Loucy (cell line): ENCODE measurements around the gene RBPJL.

Experiments
- H2AFZ ChIP-seq: fragments of 200-600 bp; sonication (generic); 2 replicates; pipeline ENCODE4 v1.6.0; 2016; ENCODE audit warnings: antibody characterized with exemption, mild to moderate bottlenecking, low read length, moderate library complexity
- H3F3A ChIP-seq: fragments of 200-600 bp; 2 replicates; pipeline ENCODE4 v1.6.0; 2016; ENCODE audit warnings: antibody characterized with exemption, low read depth, mild to moderate bottlenecking
- H3K27me3 ChIP-seq: fragments of 200-600 bp; sonication (generic); 2 replicates; pipeline ENCODE4 v1.6.1; 2014; ENCODE audit warnings: low read length, mild to moderate bottlenecking; ENCODE audit not compliant: insufficient read depth, poor library complexity, severe bottlenecking
- H3K36me3 ChIP-seq: fragments of 200-600 bp; sonication (generic); 2 replicates; pipeline ENCODE4 v1.6.1; 2016; ENCODE audit warnings: low read length; ENCODE audit not compliant: insufficient read depth
- H3K4me1 ChIP-seq: fragments of 200-600 bp; sonication (generic); 2 replicates; pipeline ENCODE4 v1.5.1; 2014; ENCODE audit warnings: low read length, mild to moderate bottlenecking; ENCODE audit not compliant: insufficient read depth, poor library complexity, severe bottlenecking
- H3K4me2 ChIP-seq: fragments of 200-600 bp; sonication (generic); 2 replicates; pipeline ENCODE4 v1.6.0; 2014; ENCODE audit warnings: antibody characterized with exemption, low read length, low read depth, mild to moderate bottlenecking; ENCODE audit not compliant: poor library complexity, severe bottlenecking
- H3K4me3 ChIP-seq: fragments of 200-600 bp; sonication (generic); 2 replicates; pipeline ENCODE4 v1.5.1; 2014; ENCODE audit warnings: low read length, mild to moderate bottlenecking, mixed read lengths; ENCODE audit not compliant: poor library complexity, severe bottlenecking
- H3K79me2 ChIP-seq: fragments of 200-600 bp; sonication (generic); 2 replicates; pipeline ENCODE4 v1.6.1; 2014; ENCODE audit warnings: low read length; ENCODE audit not compliant: insufficient read depth
- H3K9ac ChIP-seq: fragments of 200-600 bp; sonication (generic); 2 replicates; pipeline ENCODE4 v1.6.0; 2014; ENCODE audit warnings: mild to moderate bottlenecking, low read depth, low read length, moderate library complexity; ENCODE audit not compliant: poor library complexity, severe bottlenecking
- H3K9me2 ChIP-seq: fragments of 200-600 bp; sonication (generic); replicated peaks from 2 replicates; pipeline ENCODE4 v1.6.1; 2016; ENCODE audit warnings: low read depth, low read length, mixed read lengths
- H3K9me3 ChIP-seq: fragments of 200-600 bp; sonication (generic); 2 replicates; pipeline ENCODE4 v1.6.1; 2014; ENCODE audit warnings: mild to moderate bottlenecking, antibody characterized with exemption, low read length, low read depth; ENCODE audit not compliant: insufficient read depth
- H4K20me1 ChIP-seq: fragments of 200-600 bp; sonication (generic); 2 replicates; pipeline ENCODE4 v1.6.0; 2014; ENCODE audit warnings: antibody characterized with exemption, low read length, mild to moderate bottlenecking; ENCODE audit not compliant: insufficient read depth, poor library complexity, severe bottlenecking
- EZH2phosphoT487 ChIP-seq: fragments of 200-600 bp; IDR thresholded peaks from 2 replicates; pipeline ENCODE4 v1.6.1; 2018; ENCODE audit warnings: antibody characterized with exemption, mild to moderate bottlenecking, moderate library complexity, borderline replicate concordance
- TF ChIP-seq, protein P1 (sequence below): fragments of 200-600 bp; sonication (generic); conservative IDR thresholded peaks from 2 replicates; pipeline ENCODE4 v1.5.1; 2014; ENCODE audit warnings: mild to moderate bottlenecking, antibody characterized with exemption, low read length

The RBPJL gene

DNA sequence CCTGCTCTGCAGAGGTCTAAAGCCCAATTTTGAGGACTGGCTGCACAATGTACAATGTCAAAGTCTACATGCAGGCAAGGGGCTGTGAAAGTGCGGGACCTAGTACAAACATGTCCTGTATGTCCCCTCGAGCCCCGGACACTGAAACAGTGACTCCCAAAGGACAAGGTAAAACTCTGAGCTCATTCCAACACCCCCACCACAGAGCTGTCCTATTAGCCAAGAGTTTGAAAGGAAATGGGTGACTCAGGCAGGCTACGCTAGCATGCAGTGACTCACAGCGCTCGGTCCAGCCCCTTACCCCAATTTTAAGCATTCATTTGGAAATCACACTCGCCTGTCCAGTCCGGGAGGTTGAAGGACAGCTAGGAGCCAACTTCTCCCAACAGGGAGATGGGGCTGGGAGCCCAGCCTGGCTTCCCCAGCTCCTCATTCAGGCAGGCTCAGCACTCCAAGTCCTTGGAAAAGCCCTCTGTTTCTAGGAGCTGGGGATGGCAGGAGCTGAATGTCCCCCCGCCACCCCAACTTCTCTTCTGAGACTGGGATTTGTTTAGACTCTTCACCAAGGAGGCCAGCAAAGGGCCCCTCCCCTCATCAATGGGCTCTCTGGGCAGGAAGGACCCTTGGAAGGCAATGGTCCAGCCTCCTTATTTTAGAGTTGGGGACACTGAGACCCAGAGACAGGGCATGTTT lies 37.7 kb downstream of the RBPJL start:
- Histone ChIP-seq H3K4me3 (no peak overlapping the region), H3K4me1 (peaks cover 38% of the 10 kb centered on the region), H3K79me2 (no peaks in the 10 kb centered on the region), H3F3A (no peaks in the 10 kb centered on the region), H3K36me3 (no peaks in the 10 kb centered on the region), H2AFZ (no peak overlapping the region), H3K4me2 (no peak overlapping the region), H4K20me1 (no peaks in the 10 kb centered on the region), H3K9ac (no peak overlapping the region), H3K27me3 (no peaks in the 10 kb centered on the region), H3K9me3 (no peaks in the 10 kb centered on the region), H3K9me2 (no peaks in the 10 kb centered on the region)
- no peak for TF ChIP-seq EZH2phosphoT487
- TF ChIP-seq, protein P1, sequence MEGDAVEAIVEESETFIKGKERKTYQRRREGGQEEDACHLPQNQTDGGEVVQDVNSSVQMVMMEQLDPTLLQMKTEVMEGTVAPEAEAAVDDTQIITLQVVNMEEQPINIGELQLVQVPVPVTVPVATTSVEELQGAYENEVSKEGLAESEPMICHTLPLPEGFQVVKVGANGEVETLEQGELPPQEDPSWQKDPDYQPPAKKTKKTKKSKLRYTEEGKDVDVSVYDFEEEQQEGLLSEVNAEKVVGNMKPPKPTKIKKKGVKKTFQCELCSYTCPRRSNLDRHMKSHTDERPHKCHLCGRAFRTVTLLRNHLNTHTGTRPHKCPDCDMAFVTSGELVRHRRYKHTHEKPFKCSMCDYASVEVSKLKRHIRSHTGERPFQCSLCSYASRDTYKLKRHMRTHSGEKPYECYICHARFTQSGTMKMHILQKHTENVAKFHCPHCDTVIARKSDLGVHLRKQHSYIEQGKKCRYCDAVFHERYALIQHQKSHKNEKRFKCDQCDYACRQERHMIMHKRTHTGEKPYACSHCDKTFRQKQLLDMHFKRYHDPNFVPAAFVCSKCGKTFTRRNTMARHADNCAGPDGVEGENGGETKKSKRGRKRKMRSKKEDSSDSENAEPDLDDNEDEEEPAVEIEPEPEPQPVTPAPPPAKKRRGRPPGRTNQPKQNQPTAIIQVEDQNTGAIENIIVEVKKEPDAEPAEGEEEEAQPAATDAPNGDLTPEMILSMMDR: no peak

DNA sequence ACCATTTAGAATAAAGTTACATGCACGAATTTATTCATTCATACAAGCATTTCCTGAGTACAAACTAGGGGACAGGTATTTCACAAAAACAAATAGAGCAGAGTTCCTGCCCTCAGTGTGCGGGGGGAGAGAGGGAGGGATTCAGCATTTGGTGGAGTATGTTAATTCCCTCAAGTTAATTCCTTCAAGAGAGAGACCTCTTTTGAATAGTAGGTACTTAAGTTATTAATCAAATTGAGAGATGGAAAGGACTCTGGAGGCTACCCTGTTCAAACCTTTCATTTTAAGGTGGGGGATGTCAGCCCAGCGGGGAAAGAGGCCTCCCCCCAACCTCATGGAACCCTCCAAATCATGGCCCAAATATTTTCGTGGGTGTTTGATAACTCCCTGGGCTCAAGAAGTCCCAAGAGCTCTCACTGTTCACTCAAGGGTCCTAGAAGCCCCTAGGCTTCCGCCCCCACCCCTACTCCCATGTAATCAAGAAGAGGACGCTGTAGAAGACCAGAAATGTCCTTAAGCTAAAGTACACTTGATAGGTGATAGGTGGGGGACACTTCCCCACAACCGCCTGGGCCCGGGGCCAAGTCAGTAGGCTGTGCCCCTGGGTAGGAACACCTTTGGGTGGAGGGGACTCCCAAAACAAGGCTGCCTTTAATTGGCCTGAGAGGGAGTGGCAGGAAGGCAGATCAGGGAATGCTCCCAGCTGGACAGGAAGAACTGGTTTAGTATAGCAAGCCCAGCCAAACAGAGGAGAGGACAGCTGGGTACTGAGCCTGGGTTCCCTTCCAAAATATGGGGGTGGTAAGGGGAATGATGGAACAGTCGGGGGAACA lies 38.7 kb downstream of the RBPJL start:
- no peaks in the 10 kb centered on the region for H3K36me3 ChIP-seq
- H3K9me2 ChIP-seq: no peaks in the 10 kb centered on the region
- TF ChIP-seq EZH2phosphoT487: no peak
- TF ChIP-seq, protein P1: no peak
- peak overlapping the region; percentile 22; the same call in 1 of the 2 replicates for H2AFZ ChIP-seq
- H3K9me3 ChIP-seq: no peaks in the 10 kb centered on the region
- H3K4me2 ChIP-seq: peak overlapping the region; percentile 57
- no peaks in the 10 kb centered on the region for H3F3A ChIP-seq
- H3K27me3 ChIP-seq: no peaks in the 10 kb centered on the region
- no peaks in the 10 kb centered on the region for H3K79me2 ChIP-seq
- no peaks in the 10 kb centered on the region for H4K20me1 ChIP-seq
- H3K4me1 ChIP-seq: peaks cover 38% of the 10 kb centered on the region
- H3K4me3 ChIP-seq: no peak overlapping the region
- H3K9ac ChIP-seq: peak overlapping the region; percentile 12

DNA sequence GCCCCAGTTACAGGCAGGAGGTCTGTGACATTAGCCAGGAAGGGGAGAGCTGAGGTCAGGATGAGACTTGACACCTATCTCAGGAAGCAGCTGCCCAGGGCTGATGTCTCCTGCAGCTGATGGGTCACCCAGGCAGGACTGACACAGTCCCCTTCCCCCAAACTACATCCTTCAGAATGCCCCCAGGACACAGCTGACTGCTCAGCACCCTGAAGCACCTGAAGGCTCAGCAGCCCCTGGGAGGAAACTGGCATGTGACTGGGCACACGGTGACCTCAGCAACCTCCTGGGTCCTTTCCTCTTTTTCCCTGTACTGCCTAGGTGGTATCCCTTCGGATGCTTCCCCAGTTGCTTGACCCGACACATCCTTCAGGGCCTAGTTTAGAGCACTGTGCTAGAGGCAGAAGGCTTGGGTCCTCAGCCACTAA lies 39.7 kb downstream of the RBPJL start:
- TF ChIP-seq, protein P1: no peak
- TF ChIP-seq EZH2phosphoT487: no peak
- no peaks in the 10 kb centered on the region for H3K36me3 ChIP-seq
- no peak overlapping the region for H2AFZ ChIP-seq
- H3K9me3 ChIP-seq: no peaks in the 10 kb centered on the region
- H3K9me2 ChIP-seq: no peaks in the 10 kb centered on the region
- no peaks in the 10 kb centered on the region for H3K79me2 ChIP-seq
- H3K4me2 ChIP-seq: peak overlapping the region; percentile 57
- H4K20me1 ChIP-seq: no peaks in the 10 kb centered on the region
- H3K9ac ChIP-seq: peak overlapping the region; percentile 12
- H3K27me3 ChIP-seq: no peaks in the 10 kb centered on the region
- peak overlapping the region; percentile 1 for H3K4me3 ChIP-seq
- H3F3A ChIP-seq: no peaks in the 10 kb centered on the region
- H3K4me1 ChIP-seq: peaks cover 38% of the 10 kb centered on the region
